Suprapubic skin (tissue), 4 donors: ENCODE results near the gene DCTN4. TPM values are rescaled to one million over a fixed set of nuclear protein-coding genes. Genes with fewer than 3 reads are reported as not detected.

Source experiments
- DNase-seq, 2 donors: peaks; one replicate each; pipeline ENCODE4 v3.0.0-alpha.2; 2019; ENCODE audit warnings: low spot score in 2 of 2
- H3K27ac ChIP-seq: fragments of 200-600 bp; sonication (generic); one replicate; pipeline ENCODE4 v1.5.1; 2019
- H3K27me3 ChIP-seq: fragments of 200-600 bp; sonication (generic); one replicate; pipeline ENCODE4 v1.5.1; 2019
- H3K36me3 ChIP-seq: fragments of 200-600 bp; sonication (generic); one replicate; pipeline ENCODE4 v1.5.1; 2019
- H3K4me1 ChIP-seq: fragments of 200-600 bp; sonication (generic); one replicate; pipeline ENCODE4 v1.5.1; 2019
- H3K4me3 ChIP-seq: fragments of 200-600 bp; sonication (generic); one replicate; pipeline ENCODE4 v1.5.1; 2019; ENCODE audit warnings: mild to moderate bottlenecking
- H3K9me3 ChIP-seq: fragments of 200-600 bp; sonication (generic); one replicate; pipeline ENCODE4 v1.5.1; 2019
- EP300 ChIP-seq: sonication (generic); formaldehyde crosslinking; IDR thresholded peaks from one replicate; pipeline ENCODE4 v1.6.1; 2017; ENCODE audit warnings: antibody characterized with exemption
- POLR2A ChIP-seq, 2 donors: fragments of 450-650 bp; IDR thresholded peaks; one replicate each; pipeline ENCODE4 v1.6.1; 2017; ENCODE audit warnings: antibody characterized with exemption in 2 of 2, mild to moderate bottlenecking in 2 of 2, moderate library complexity in 2 of 2
- POLR2AphosphoS5 ChIP-seq, 3 donors: sonication (generic); formaldehyde crosslinking; IDR thresholded peaks; one replicate each; pipeline ENCODE4 v1.6.1; 2017; ENCODE audit warnings: antibody characterized with exemption in 3 of 3
- WGBS: methylation state at CpG from one replicate; pipeline ENCODE4 v1.1.5; 2018; 5-methylcytosine and 5-hydroxymethylcytosine counted together
- total RNA-seq, 4 donors: library from RNA; depleted of rRNA; stranded (reverse); fragments of >200 nt; gene quantifications; one replicate each; pipeline ENCODE4 v1.1.0, GENCODE V29; 2016
- TF ChIP-seq, protein P1 (sequence below), 2 donors: fragments of 200-600 bp in 1 of 2; fragments of 450-650 bp in 1 of 2; sonication (generic) in 1 of 2; IDR thresholded peaks; one replicate each; pipeline ENCODE4 v1.5.1; 2016 to 2019; ENCODE audit warnings: antibody characterized with exemption in 2 of 2, mild to moderate bottlenecking in 1 of 2, moderate library complexity in 1 of 2

The DCTN4 gene
- total RNA-seq, 4 donors from 2014 or later, result 64.8 to 91.6 (median 76.3) TPM

GRCh38 chr5:150676578-150676977 is 82.2 kb downstream of the DCTN4 start:
- Histone ChIP-seq H3K27me3 (no peaks in the 10 kb centered on the region), H3K4me1 (peaks cover 26% of the 10 kb centered on the region), H3K36me3 (no peaks in the 10 kb centered on the region), H3K27ac (no peak overlapping the region), H3K4me3 (no peak overlapping the region), H3K9me3 (no peaks in the 10 kb centered on the region)
- no peak for TF ChIP-seq EP300
- no peak for TF ChIP-seq POLR2AphosphoS5 (IDR thresholded peaks at IDR 0.05)
- TF ChIP-seq, protein P1, sequence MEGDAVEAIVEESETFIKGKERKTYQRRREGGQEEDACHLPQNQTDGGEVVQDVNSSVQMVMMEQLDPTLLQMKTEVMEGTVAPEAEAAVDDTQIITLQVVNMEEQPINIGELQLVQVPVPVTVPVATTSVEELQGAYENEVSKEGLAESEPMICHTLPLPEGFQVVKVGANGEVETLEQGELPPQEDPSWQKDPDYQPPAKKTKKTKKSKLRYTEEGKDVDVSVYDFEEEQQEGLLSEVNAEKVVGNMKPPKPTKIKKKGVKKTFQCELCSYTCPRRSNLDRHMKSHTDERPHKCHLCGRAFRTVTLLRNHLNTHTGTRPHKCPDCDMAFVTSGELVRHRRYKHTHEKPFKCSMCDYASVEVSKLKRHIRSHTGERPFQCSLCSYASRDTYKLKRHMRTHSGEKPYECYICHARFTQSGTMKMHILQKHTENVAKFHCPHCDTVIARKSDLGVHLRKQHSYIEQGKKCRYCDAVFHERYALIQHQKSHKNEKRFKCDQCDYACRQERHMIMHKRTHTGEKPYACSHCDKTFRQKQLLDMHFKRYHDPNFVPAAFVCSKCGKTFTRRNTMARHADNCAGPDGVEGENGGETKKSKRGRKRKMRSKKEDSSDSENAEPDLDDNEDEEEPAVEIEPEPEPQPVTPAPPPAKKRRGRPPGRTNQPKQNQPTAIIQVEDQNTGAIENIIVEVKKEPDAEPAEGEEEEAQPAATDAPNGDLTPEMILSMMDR (IDR thresholded peaks at IDR 0.05), result no peak
- TF ChIP-seq POLR2A (IDR thresholded peaks at IDR 0.05), result no peak
- no peak for DNase-seq
- WGBS, result 92% methylated on average over 7 of the region's 9 CpGs

- WGBS, result 84% methylated on average over 6 of the region's 6 CpGs
- H3K9me3 ChIP-seq, result no peaks in the 10 kb centered on the region
- H3K27me3 ChIP-seq, result no peaks in the 10 kb centered on the region
- TF ChIP-seq POLR2A (IDR thresholded peaks at IDR 0.05), result no peak
- no peak for TF ChIP-seq POLR2AphosphoS5 (IDR thresholded peaks at IDR 0.05)
- no peak for TF ChIP-seq EP300
- TF ChIP-seq, protein P1 (IDR thresholded peaks at IDR 0.05), result no peak
- DNase-seq, result no peak
- peaks cover 33% of the 10 kb centered on the region for H3K4me1 ChIP-seq
- no peak overlapping the region for H3K27ac ChIP-seq
- no peak overlapping the region for H3K4me3 ChIP-seq
- H3K36me3 ChIP-seq, result no peaks in the 10 kb centered on the region
These were observed 83.7 kb downstream of the DCTN4 start for GRCh38 chr5:150675069-150675468.

DNA sequence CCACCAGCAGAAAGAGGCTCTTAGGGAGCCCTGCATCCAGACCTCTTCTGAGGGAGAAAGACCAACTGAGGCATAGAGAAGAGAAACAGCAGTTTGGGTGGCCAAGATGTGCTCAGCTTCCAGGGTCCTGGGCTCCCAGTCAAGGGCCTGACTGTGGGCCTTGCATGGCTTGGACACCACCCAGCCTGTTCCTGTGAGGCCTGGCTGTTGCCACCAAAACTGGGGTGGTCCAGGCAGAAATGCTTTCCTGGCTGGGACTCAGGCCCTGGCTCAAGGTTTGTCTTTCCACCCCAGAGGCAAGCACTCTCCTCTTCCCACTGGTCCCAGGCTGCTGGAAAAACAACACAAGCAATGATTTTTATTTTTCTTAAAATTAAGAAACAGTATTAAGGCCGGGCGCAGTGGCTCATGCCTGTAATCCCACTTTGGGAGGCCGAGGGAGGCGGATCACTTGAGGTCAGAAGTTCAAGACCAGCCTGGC is 84.4 kb downstream of the DCTN4 start:
- TF ChIP-seq EP300, result no peak
- no peak for TF ChIP-seq POLR2AphosphoS5 (IDR thresholded peaks at IDR 0.05)
- no peak for TF ChIP-seq POLR2A (IDR thresholded peaks at IDR 0.05)
- TF ChIP-seq, protein P1 (IDR thresholded peaks at IDR 0.05), result no peak
- no peak for DNase-seq
- Histone ChIP-seq H3K4me3 (no peak overlapping the region), H3K27ac (peak overlapping the region; percentile 68), H3K4me1 (peaks cover 33% of the 10 kb centered on the region), H3K27me3 (no peaks in the 10 kb centered on the region), H3K9me3 (no peaks in the 10 kb centered on the region), H3K36me3 (no peaks in the 10 kb centered on the region)
- WGBS, result 78% methylated on average over 4 of the region's 4 CpGs

DNA sequence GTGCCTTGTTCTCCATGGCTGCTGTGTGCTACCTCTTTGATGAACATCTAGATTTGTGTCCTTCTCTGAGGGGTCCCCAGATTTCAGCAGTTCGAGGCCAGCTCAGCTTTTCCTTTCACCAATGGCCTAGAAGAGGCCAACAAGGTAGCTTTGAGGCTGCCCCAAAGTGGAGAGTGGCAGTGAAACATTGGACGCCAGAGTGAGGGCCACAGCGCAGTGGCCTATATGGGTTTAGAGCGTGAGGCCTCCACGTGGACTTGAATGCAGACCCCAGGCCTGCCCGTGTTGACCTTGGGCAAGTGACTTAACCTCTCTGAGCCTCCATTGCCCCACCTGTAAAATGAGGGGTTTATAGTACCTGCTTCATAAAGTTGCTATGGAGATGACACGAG is 85.9 kb downstream of the DCTN4 start:
- Histone ChIP-seq H3K27ac (peak overlapping the region; percentile 64), H3K36me3 (no peaks in the 10 kb centered on the region), H3K9me3 (no peaks in the 10 kb centered on the region), H3K4me1 (peaks cover 33% of the 10 kb centered on the region), H3K4me3 (peak overlapping the region; percentile 53), H3K27me3 (no peaks in the 10 kb centered on the region)
- WGBS, result 83% methylated on average over 7 of the region's 7 CpGs
- DNase-seq, result no peak
- no peak for TF ChIP-seq EP300
- TF ChIP-seq, protein P1 (IDR thresholded peaks at IDR 0.05), result no peak
- no peak for TF ChIP-seq POLR2AphosphoS5 (IDR thresholded peaks at IDR 0.05)
- TF ChIP-seq POLR2A (IDR thresholded peaks at IDR 0.05), result no peak

- TF ChIP-seq POLR2AphosphoS5 (IDR thresholded peaks at IDR 0.05) (no peak), POLR2A (IDR thresholded peaks at IDR 0.05) (no peak), EP300 (no peak)
- TF ChIP-seq, protein P1 (IDR thresholded peaks at IDR 0.05), result no peak
- Histone ChIP-seq H3K4me1 (peaks cover 33% of the 10 kb centered on the region), H3K27me3 (no peaks in the 10 kb centered on the region), H3K4me3 (peak overlapping the region; percentile 53), H3K36me3 (no peaks in the 10 kb centered on the region), H3K9me3 (no peaks in the 10 kb centered on the region), H3K27ac (peak overlapping the region; percentile 64)
- no peak for DNase-seq
- 6% methylated on average over 15 of the region's 38 CpGs for WGBS
These were observed 86.5 kb downstream of the DCTN4 start for GRCh38 chr5:150672237-150672883.
